HEK293 (cell line): ENCODE measurements around the gene APPL2.
A peak's percentile ranks its signal among the peaks of the same experiment; 100 is the strongest.

Experiments used
- CTCF ChIA-PET: fragments of 350-600 bp; formaldehyde crosslinking; extraction: SDS; loops from one replicate; lab custom pipeline; 2021; ENCODE audit warnings: antibody characterized with exemption; lab: Yijun Ruan, JAX
- POLR2A ChIA-PET: fragments of 300-600 bp; formaldehyde crosslinking; extraction: SDS; loops from one replicate; lab custom pipeline; 2020; ENCODE audit warnings: antibody characterized with exemption, inconsistent platforms; lab: Yijun Ruan, JAX
- H3K27ac ChIP-seq: fragments of 200-500 bp; sonication (Bioruptor generic); 2 replicates; pipeline ENCODE4 v1.5.1; 2014; ENCODE audit warnings: low read depth, low read length, control low read depth, inconsistent platforms; ENCODE audit errors: extremely low read depth
- H3K36me3 ChIP-seq, 2 experiments: fragments of 200-500 bp in 1 of 2; sonication (Bioruptor generic) in 1 of 2; 1 replicate in 1 of 2; 2 replicates in 1 of 2; pipeline ENCODE4 v1.5.1; 2014 to 2017; ENCODE audit warnings: inconsistent platforms in 2 of 2, low read length in 2 of 2; ENCODE audit not compliant: control insufficient read depth in 2 of 2, insufficient read depth in 1 of 2
- H3K4me1 ChIP-seq: fragments of 200-500 bp; sonication (Bioruptor generic); 2 replicates; pipeline ENCODE4 v1.5.1; 2014; ENCODE audit warnings: mild to moderate bottlenecking, low read length, inconsistent platforms; ENCODE audit not compliant: control insufficient read depth, insufficient read depth
- H3K4me3 ChIP-seq: 2 replicates; pipeline ENCODE4 v1.5.1; 2011; ENCODE audit warnings: low read depth, mild to moderate bottlenecking, control low read depth, low read length, moderate library complexity
- H3K9me3 ChIP-seq: fragments of 200-500 bp; sonication (Bioruptor generic); 2 replicates; pipeline ENCODE4 v1.5.1; 2014; ENCODE audit warnings: low read depth, low read length, inconsistent platforms; ENCODE audit not compliant: control insufficient read depth, insufficient read depth
- RBAK ChIP-seq: fragments of 450-650 bp; formaldehyde crosslinking; IDR thresholded peaks from 2 replicates; pipeline ENCODE4 v1.5.1; 2016; ENCODE audit warnings: missing biosample characterization, missing genetic modification characterization
- ZEB2 ChIP-seq: fragments of 450-650 bp; formaldehyde crosslinking; IDR thresholded peaks from 2 replicates; pipeline ENCODE4 v1.5.1; 2016; ENCODE audit warnings: missing biosample characterization, missing genetic modification characterization
- ZNF112 ChIP-seq: fragments of 450-650 bp; formaldehyde crosslinking; IDR thresholded peaks from 2 replicates; pipeline ENCODE4 v1.5.0; 2017; ENCODE audit warnings: missing biosample characterization, missing genetic modification characterization
- ZNF114 ChIP-seq: fragments of 450-650 bp; formaldehyde crosslinking; IDR thresholded peaks from 2 replicates; pipeline ENCODE4 v1.5.0; 2017; ENCODE audit warnings: missing biosample characterization, missing genetic modification characterization
- ZNF169 ChIP-seq: fragments of 450-650 bp; formaldehyde crosslinking; IDR thresholded peaks from 2 replicates; pipeline ENCODE4 v1.5.1; 2016; ENCODE audit warnings: missing biosample characterization, missing genetic modification characterization
- ZNF311 ChIP-seq: fragments of 450-650 bp; formaldehyde crosslinking; IDR thresholded peaks from 2 replicates; pipeline ENCODE4 v1.5.1; 2017; ENCODE audit warnings: missing biosample characterization, missing genetic modification characterization, borderline replicate concordance
- ZNF335 ChIP-seq: fragments of 450-650 bp; formaldehyde crosslinking; conservative IDR thresholded peaks from 2 replicates; pipeline ENCODE4 v1.5.1; 2016; ENCODE audit warnings: missing biosample characterization, missing genetic modification characterization
- ZNF768 ChIP-seq: fragments of 450-650 bp; formaldehyde crosslinking; IDR thresholded peaks from 2 replicates; pipeline ENCODE4 v1.5.1; 2018; ENCODE audit warnings: missing biosample characterization, mild to moderate bottlenecking, missing genetic modification characterization
- ZSCAN30 ChIP-seq: fragments of 450-650 bp; IDR thresholded peaks from 2 replicates; pipeline ENCODE4 v1.5.1; 2018; ENCODE audit warnings: missing biosample characterization, mild to moderate bottlenecking, missing genetic modification characterization, moderate library complexity
- TF ChIP-seq, protein P1 (sequence below): fragments of 450-650 bp; formaldehyde crosslinking; IDR thresholded peaks from 2 replicates; pipeline ENCODE4 v1.5.1; 2016; ENCODE audit warnings: missing biosample characterization, missing genetic modification characterization

Gene APPL2

DNA sequence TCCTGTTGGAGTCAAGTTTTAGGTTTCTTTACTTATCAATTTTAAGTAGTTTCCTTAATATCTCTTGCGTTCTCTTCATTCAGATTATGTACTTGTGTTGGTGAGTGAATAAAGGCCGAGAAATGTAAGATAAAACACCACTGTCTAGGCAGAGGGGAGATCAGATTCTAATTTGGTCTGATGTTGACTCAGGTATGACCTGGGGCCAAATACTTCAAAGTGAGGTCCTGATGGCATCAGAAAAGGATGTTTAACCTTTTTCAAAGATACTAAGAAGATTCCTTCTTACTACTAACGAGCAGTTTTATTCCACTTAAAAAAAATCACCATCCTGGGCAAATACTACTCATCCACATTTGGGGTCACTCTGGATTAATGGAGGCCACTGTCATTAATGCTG lies 26.9 kb downstream of the APPL2 start (continued):
- TF ChIP-seq ZNF112 (tag by site-specific recombination) (no peak), RBAK (tag by site-specific recombination) (no peak), ZNF311 (tag by site-specific recombination) (no peak), ZNF335 (tag by site-specific recombination) (no peak)

DNA sequence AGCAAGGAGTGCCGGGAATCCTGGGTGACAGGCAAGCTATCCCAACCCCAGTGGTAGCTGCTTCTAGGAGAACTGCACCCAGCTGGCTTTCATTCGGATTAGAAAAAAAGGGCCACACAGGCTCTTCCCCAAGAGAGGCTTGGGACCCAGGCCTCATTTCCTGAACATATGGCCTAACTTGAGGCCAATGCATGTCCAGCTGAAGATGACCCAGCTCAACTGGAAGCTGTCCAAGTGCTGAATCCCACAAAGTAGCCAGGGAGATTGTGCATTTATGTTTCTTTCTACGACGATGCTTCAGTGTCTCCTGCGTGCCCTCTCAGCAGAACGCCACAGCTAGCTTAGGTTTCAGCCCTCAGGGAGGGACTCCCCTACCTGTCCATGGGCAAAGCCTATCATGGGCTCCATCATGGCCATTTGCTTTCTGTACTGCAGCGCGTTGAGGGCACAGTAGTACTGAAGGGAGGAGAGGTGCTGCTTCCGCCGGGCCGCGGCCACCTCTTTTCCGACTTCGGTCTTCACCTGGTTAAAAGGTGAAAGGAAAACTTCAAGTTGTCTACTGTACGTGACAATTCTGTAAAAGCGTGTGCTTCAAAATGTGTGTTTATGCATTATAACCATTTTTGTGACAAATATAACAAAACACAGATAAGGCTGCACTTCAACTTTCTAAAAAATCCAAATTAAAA lies 29.1 kb downstream of the APPL2 start:
- CTCF ChIA-PET = no interaction called here
- POLR2A ChIA-PET = no interaction called here
- H3K4me3 ChIP-seq = no peak overlapping the region
- H3K36me3 ChIP-seq = peaks cover 3 to 78% of the 10 kb centered on the region in 2 experiments
- no peaks in the 10 kb centered on the region for H3K4me1 ChIP-seq
- TF ChIP-seq, protein P1, sequence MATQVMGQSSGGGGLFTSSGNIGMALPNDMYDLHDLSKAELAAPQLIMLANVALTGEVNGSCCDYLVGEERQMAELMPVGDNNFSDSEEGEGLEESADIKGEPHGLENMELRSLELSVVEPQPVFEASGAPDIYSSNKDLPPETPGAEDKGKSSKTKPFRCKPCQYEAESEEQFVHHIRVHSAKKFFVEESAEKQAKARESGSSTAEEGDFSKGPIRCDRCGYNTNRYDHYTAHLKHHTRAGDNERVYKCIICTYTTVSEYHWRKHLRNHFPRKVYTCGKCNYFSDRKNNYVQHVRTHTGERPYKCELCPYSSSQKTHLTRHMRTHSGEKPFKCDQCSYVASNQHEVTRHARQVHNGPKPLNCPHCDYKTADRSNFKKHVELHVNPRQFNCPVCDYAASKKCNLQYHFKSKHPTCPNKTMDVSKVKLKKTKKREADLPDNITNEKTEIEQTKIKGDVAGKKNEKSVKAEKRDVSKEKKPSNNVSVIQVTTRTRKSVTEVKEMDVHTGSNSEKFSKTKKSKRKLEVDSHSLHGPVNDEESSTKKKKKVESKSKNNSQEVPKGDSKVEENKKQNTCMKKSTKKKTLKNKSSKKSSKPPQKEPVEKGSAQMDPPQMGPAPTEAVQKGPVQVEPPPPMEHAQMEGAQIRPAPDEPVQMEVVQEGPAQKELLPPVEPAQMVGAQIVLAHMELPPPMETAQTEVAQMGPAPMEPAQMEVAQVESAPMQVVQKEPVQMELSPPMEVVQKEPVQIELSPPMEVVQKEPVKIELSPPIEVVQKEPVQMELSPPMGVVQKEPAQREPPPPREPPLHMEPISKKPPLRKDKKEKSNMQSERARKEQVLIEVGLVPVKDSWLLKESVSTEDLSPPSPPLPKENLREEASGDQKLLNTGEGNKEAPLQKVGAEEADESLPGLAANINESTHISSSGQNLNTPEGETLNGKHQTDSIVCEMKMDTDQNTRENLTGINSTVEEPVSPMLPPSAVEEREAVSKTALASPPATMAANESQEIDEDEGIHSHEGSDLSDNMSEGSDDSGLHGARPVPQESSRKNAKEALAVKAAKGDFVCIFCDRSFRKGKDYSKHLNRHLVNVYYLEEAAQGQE (tag by site-specific recombination) = peak; percentile 75
- TF ChIP-seq ZNF114 (tag by site-specific recombination) = no peak
- no peak overlapping the region for H3K27ac ChIP-seq
- H3K9me3 ChIP-seq = no peaks in the 10 kb centered on the region

DNA sequence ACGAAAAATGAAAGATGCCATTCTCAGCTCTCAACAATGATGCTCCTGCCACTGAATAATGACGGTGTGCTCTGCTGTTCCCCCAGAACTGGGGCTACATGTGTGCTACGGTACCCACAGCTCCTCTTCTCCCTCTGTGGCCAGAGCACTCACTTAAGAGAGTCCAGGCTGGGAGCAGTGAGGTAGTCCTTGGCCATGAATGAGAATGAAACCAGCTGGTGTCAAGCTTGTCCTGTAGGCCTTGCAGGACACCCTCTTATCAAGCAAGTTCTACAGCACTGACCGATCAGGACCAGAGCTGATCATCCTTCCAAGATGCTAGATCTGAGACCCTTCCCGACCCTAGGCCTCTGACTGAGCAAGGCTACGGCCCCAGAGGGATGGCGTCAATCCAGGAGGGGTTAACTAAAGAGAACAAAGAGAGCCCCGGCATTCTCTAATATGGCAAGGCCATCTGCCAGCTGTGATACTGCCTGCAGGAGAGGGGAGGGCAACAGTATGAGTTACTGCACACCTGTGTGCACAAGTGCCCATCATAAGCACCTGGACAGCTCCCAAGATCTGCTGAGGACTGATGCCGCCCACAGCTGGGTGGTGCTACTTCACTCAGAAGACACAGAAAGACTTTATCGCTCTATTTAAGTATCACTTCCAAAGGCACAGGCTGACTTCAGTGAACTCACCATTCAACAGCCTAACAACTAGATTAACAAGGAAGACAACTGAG lies 30.5 kb downstream of the APPL2 start:
- ChIA-PET POLR2A (interaction anchor here (0.6 kb wide), 1 partner anchor 68 kb away, joined by 3 read pairs; no protein-coding TSS in a partner anchor), CTCF (no interaction called here)
- Histone ChIP-seq H3K9me3 (no peaks in the 10 kb centered on the region), H3K27ac (no peak overlapping the region), H3K4me1 (no peaks in the 10 kb centered on the region), H3K4me3 (no peak overlapping the region), H3K36me3 (peaks cover 3 to 75% of the 10 kb centered on the region in 2 experiments)
- TF ChIP-seq ZNF768 (tag by site-specific recombination) (no peak), ZEB2 (tag by site-specific recombination) (no peak), ZNF169 (tag by site-specific recombination) (no peak)
- TF ChIP-seq, protein P1 (tag by site-specific recombination) = peak; percentile 71

DNA sequence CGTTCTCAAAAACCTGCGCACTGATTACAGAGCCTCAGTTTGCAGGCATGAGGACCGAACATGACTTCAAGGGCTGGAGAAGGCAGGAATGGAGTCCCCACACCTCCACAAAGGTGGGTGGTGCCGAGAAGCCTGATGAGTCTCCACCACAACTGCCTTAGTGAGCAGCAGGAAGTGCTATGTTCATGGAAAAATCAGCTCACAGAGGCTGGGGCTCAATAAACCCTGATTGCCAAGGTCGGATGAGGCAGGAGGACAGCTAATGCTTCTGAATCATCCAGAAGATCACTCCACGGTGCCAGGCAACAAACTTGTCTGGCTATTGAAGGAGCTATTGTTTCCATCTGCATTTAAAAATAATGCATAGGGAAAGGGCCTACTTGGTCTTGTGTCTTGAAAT lies 31.1 kb downstream of the APPL2 start:
- Histone ChIP-seq H3K9me3 (no peaks in the 10 kb centered on the region), H3K4me3 (no peak overlapping the region), H3K4me1 (no peaks in the 10 kb centered on the region), H3K27ac (no peak overlapping the region), H3K36me3 (peaks cover 3 to 79% of the 10 kb centered on the region in 2 experiments)
- TF ChIP-seq ZSCAN30 (tag by site-specific recombination) = no peak
- ChIA-PET POLR2A (no interaction called here), CTCF (no interaction called here)
